ENCODE results near the gene CNFN.

- TF ChIP-seq, protein P1, sequence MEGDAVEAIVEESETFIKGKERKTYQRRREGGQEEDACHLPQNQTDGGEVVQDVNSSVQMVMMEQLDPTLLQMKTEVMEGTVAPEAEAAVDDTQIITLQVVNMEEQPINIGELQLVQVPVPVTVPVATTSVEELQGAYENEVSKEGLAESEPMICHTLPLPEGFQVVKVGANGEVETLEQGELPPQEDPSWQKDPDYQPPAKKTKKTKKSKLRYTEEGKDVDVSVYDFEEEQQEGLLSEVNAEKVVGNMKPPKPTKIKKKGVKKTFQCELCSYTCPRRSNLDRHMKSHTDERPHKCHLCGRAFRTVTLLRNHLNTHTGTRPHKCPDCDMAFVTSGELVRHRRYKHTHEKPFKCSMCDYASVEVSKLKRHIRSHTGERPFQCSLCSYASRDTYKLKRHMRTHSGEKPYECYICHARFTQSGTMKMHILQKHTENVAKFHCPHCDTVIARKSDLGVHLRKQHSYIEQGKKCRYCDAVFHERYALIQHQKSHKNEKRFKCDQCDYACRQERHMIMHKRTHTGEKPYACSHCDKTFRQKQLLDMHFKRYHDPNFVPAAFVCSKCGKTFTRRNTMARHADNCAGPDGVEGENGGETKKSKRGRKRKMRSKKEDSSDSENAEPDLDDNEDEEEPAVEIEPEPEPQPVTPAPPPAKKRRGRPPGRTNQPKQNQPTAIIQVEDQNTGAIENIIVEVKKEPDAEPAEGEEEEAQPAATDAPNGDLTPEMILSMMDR (IDR thresholded peaks at IDR 0.05): no peak
- TF ChIP-seq EP300 (IDR thresholded peaks at IDR 0.05): no peak
- TF ChIP-seq POLR2A (IDR thresholded peaks at IDR 0.05): no peak
These were observed 29.2 kb upstream of the CNFN start for GRCh38 chr19:42419309-42419708.

All from stomach (tissue), 4 donors.